ENCODE data around the gene CST11.
"Not testable (repeated sequence)": the region's sequence is repeated elsewhere in the genome, so short reads cannot be mapped to it uniquely, and the experiment has no call there.

Gene CST11

GRCh38 chr20:23452776-23453175, at the start of gene CST11:
Gene CST11, minus strand, starts transcription at chr20:23452876. Its CDS starts 65 bp downstream, at chr20:23452811.
- Mint-ChIP-seq H3K27me3 (peaks cover 13% of the 10 kb centered on the region), H3K36me3 (no peaks in the 10 kb centered on the region), H3K9me3 (no peaks in the 10 kb centered on the region), H3K27ac (no peak within 1 kb of the TSS), H3K4me1 (no peaks in the 10 kb centered on the region), H3K4me3 (no peak within 1 kb of the TSS)
- ATAC-seq (ENCODE audit: low read depth): no peak
- no peak for DNase-seq (ENCODE audit: low spot score in 2 of 2)

GRCh38 chr20:23501926-23502325, 49.2 kb upstream of the CST11 start:
- peaks cover 3% of the 10 kb centered on the region for H3K9me3 Mint-ChIP-seq
- no peak for ATAC-seq (ENCODE audit: low read depth)
- no peak overlapping the region for H3K4me3 Mint-ChIP-seq
- no peak for DNase-seq (ENCODE audit: low spot score in 2 of 2)
- no peak overlapping the region for H3K27ac Mint-ChIP-seq
- no peaks in the 10 kb centered on the region for H3K36me3 Mint-ChIP-seq
- H3K27me3 Mint-ChIP-seq: peaks cover 5% of the 10 kb centered on the region
- H3K4me1 Mint-ChIP-seq: no peaks in the 10 kb centered on the region

- H3K9me3 Mint-ChIP-seq: peaks cover 4% of the 10 kb centered on the region
- DNase-seq (ENCODE audit: low spot score in 2 of 2) (no peak), ATAC-seq (ENCODE audit: low read depth) (no peak)
- H3K36me3 Mint-ChIP-seq: no peaks in the 10 kb centered on the region
- H3K27me3 Mint-ChIP-seq: peaks cover 5% of the 10 kb centered on the region
- no peaks in the 10 kb centered on the region for H3K4me1 Mint-ChIP-seq
- H3K27ac Mint-ChIP-seq: no peak overlapping the region
- H3K4me3 Mint-ChIP-seq: no peak overlapping the region
These were observed 44.9 kb upstream of the CST11 start for GRCh38 chr20:23497536-23497935.

GRCh38 chr20:23493172-23493772, 40.6 kb upstream of the CST11 start:
- Mint-ChIP-seq H3K27me3 (peaks cover 2% of the 10 kb centered on the region), H3K4me3 (no peak overlapping the region), H3K36me3 (no peaks in the 10 kb centered on the region), H3K27ac (no peak overlapping the region), H3K4me1 (no peaks in the 10 kb centered on the region), H3K9me3 (peaks cover 4% of the 10 kb centered on the region)
- no peak for DNase-seq (ENCODE audit: low spot score in 2 of 2)
- ATAC-seq (ENCODE audit: low read depth): no peak

GRCh38 chr20:23492292-23492691, 39.6 kb upstream of the CST11 start:
- Mint-ChIP-seq H3K36me3 (no peaks in the 10 kb centered on the region), H3K27me3 (peaks cover 2% of the 10 kb centered on the region), H3K4me1 (no peaks in the 10 kb centered on the region), H3K4me3 (no peak overlapping the region), H3K27ac (no peak overlapping the region), H3K9me3 (peaks cover 1% of the 10 kb centered on the region)
- no peak for DNase-seq (ENCODE audit: low spot score in 2 of 2)
- ATAC-seq (ENCODE audit: low read depth): no peak

- Mint-ChIP-seq H3K27ac (no peak within 1 kb of the TSS), H3K4me3 (no peak within 1 kb of the TSS), H3K9me3 (no peaks in the 10 kb centered on the region), H3K36me3 (no peaks in the 10 kb centered on the region), H3K4me1 (no peaks in the 10 kb centered on the region), H3K27me3 (peaks cover 2% of the 10 kb centered on the region)
- no peak for ATAC-seq (ENCODE audit: low read depth)
- DNase-seq (ENCODE audit: low spot score in 2 of 2): no peak
These were observed 38.1 kb upstream of the CST11 start, which contains the start of gene CST8 for GRCh38 chr20:23490817-23491216. Gene CST8, plus strand, starts transcription at chr20:23491117. Its CDS starts 551 bp downstream, at chr20:23491668.

- H3K4me3 Mint-ChIP-seq: no peak overlapping the region
- H3K36me3 Mint-ChIP-seq: no peaks in the 10 kb centered on the region
- H3K27me3 Mint-ChIP-seq: peaks cover 4% of the 10 kb centered on the region
- DNase-seq (ENCODE audit: low spot score in 2 of 2) (no peak), ATAC-seq (ENCODE audit: low read depth) (no peak)
- peaks cover 1% of the 10 kb centered on the region for H3K4me1 Mint-ChIP-seq
- H3K9me3 Mint-ChIP-seq: no peaks in the 10 kb centered on the region
- no peak overlapping the region for H3K27ac Mint-ChIP-seq
These were observed 36.3 kb upstream of the CST11 start for GRCh38 chr20:23488996-23489395.

GRCh38 chr20:23488470-23488869, 35.8 kb upstream of the CST11 start:
- H3K27ac Mint-ChIP-seq: no peak overlapping the region
- ATAC-seq (ENCODE audit: low read depth): no peak
- no peaks in the 10 kb centered on the region for H3K9me3 Mint-ChIP-seq
- no peak overlapping the region for H3K4me3 Mint-ChIP-seq
- DNase-seq (ENCODE audit: low spot score in 2 of 2): no peak
- H3K36me3 Mint-ChIP-seq: no peaks in the 10 kb centered on the region
- H3K27me3 Mint-ChIP-seq: peaks cover 5% of the 10 kb centered on the region
- H3K4me1 Mint-ChIP-seq: peaks cover 2% of the 10 kb centered on the region

GRCh38 chr20:23484081-23484480, 31.4 kb upstream of the CST11 start:
- DNase-seq (ENCODE audit: low spot score in 2 of 2): no peak
- H3K27me3 Mint-ChIP-seq: peaks cover 9% of the 10 kb centered on the region
- H3K4me1 Mint-ChIP-seq: peaks cover 2% of the 10 kb centered on the region
- no peaks in the 10 kb centered on the region for H3K36me3 Mint-ChIP-seq
- H3K4me3 Mint-ChIP-seq: no peak overlapping the region
- H3K27ac Mint-ChIP-seq: no peak overlapping the region
- H3K9me3 Mint-ChIP-seq: no peaks in the 10 kb centered on the region
- ATAC-seq (ENCODE audit: low read depth): no peak

- Mint-ChIP-seq H3K27me3 (peaks cover 7% of the 10 kb centered on the region), H3K4me1 (peaks cover 2% of the 10 kb centered on the region), H3K27ac (no peak overlapping the region), H3K36me3 (no peaks in the 10 kb centered on the region), H3K4me3 (no peak overlapping the region), H3K9me3 (no peaks in the 10 kb centered on the region)
- no peak for ATAC-seq (ENCODE audit: low read depth)
- DNase-seq (ENCODE audit: low spot score in 2 of 2): no peak
These were observed 29.5 kb upstream of the CST11 start for GRCh38 chr20:23482138-23482537.

GRCh38 chr20:23479043-23479442, 26.4 kb upstream of the CST11 start:
- peaks cover 1% of the 10 kb centered on the region for H3K4me1 Mint-ChIP-seq
- H3K4me3 Mint-ChIP-seq: no peak overlapping the region
- H3K27ac Mint-ChIP-seq: no peak overlapping the region
- DNase-seq (ENCODE audit: low spot score in 2 of 2): no peak
- peaks cover 5% of the 10 kb centered on the region for H3K27me3 Mint-ChIP-seq
- no peaks in the 10 kb centered on the region for H3K9me3 Mint-ChIP-seq
- ATAC-seq (ENCODE audit: low read depth): no peak
- H3K36me3 Mint-ChIP-seq: no peaks in the 10 kb centered on the region

GRCh38 chr20:23477223-23477622, 24.5 kb upstream of the CST11 start:
- Mint-ChIP-seq H3K4me3 (no peak overlapping the region), H3K36me3 (no peaks in the 10 kb centered on the region), H3K27me3 (peaks cover 4% of the 10 kb centered on the region), H3K9me3 (no peaks in the 10 kb centered on the region), H3K4me1 (no peaks in the 10 kb centered on the region), H3K27ac (no peak overlapping the region)
- DNase-seq (ENCODE audit: low spot score in 2 of 2) (no peak), ATAC-seq (ENCODE audit: low read depth) (no peak)

GRCh38 chr20:23476015-23476754, 23.5 kb upstream of the CST11 start:
- no peaks in the 10 kb centered on the region for H3K4me1 Mint-ChIP-seq
- no peak overlapping the region for H3K4me3 Mint-ChIP-seq
- H3K27ac Mint-ChIP-seq: no peak overlapping the region
- peaks cover 2% of the 10 kb centered on the region for H3K27me3 Mint-ChIP-seq
- H3K9me3 Mint-ChIP-seq: no peaks in the 10 kb centered on the region
- no peaks in the 10 kb centered on the region for H3K36me3 Mint-ChIP-seq
- ATAC-seq (ENCODE audit: low read depth): no peak
- no peak for DNase-seq (ENCODE audit: low spot score in 2 of 2)

GRCh38 chr20:23475395-23475794, 22.7 kb upstream of the CST11 start:
- Mint-ChIP-seq H3K4me3 (no peak overlapping the region), H3K4me1 (no peaks in the 10 kb centered on the region), H3K27me3 (peaks cover 2% of the 10 kb centered on the region), H3K9me3 (no peaks in the 10 kb centered on the region), H3K36me3 (no peaks in the 10 kb centered on the region), H3K27ac (no peak overlapping the region)
- ATAC-seq (ENCODE audit: low read depth) (no peak), DNase-seq (ENCODE audit: low spot score in 2 of 2) (no peak)

GRCh38 chr20:23473293-23473692, 20.6 kb upstream of the CST11 start:
- H3K27me3 Mint-ChIP-seq; H3K4me3 Mint-ChIP-seq; H3K36me3 Mint-ChIP-seq; H3K9me3 Mint-ChIP-seq; DNase-seq (ENCODE audit: low spot score in 2 of 2); H3K27ac Mint-ChIP-seq; ATAC-seq (ENCODE audit: low read depth); H3K4me1 Mint-ChIP-seq: not testable (repeated sequence)
